ENCODE results near the gene CYP2J2. TPM values are rescaled to one million over a fixed set of nuclear protein-coding genes. Genes with fewer than 3 reads are reported as not detected.
A peak's percentile ranks its signal among the peaks of the same experiment; 100 is the strongest.

CYP2J2 gene
- total RNA-seq, 1 experiment from 2014 or later = 1.1 TPM

GRCh38 chr1:59879574-59879973 lies 47.0 kb downstream of the CYP2J2 start:
- ChIA-PET POLR2A (interaction anchor here (1.2 kb wide), 1 partner anchor 48 kb away, joined by 4 read pairs; no protein-coding TSS in a partner anchor), CTCF (interaction anchor here (0.6 to 6.4 kb wide), 2 partner anchors 67 to 556 kb away, joined by 3 to 78 read pairs; no protein-coding TSS in a partner anchor)
- peak; percentile 86 for ATAC-seq

GRCh38 chr1:59878370-59878769 lies 48.2 kb downstream of the CYP2J2 start:
- POLR2A ChIA-PET = interaction anchor here (1.2 kb wide), 1 partner anchor 49 kb away, joined by 4 read pairs; no protein-coding TSS in a partner anchor
- intact Hi-C loops (cut with micrococcal nuclease) = no loop called here
- Histone ChIP-seq H3K27ac (ENCODE audit: low read depth, low read length) (no peak overlapping the region), H3K79me2 (ENCODE audit: insufficient read depth, low read length) (no peaks in the 10 kb centered on the region), H3K36me3 (ENCODE audit: control insufficient read depth in 1 of 2, insufficient read depth in 2 of 2, low read length in 2 of 2) (no peaks in the 10 kb centered on the region; a peak in 2 of 4 replicates), H3K9ac (ENCODE audit: low read length) (no peak overlapping the region), H3K27me3 (ENCODE audit: insufficient read depth, low read length) (no peaks in the 10 kb centered on the region), H3K9me3 (ENCODE audit: control insufficient read depth in 1 of 2, insufficient read depth in 1 of 2, low read depth in 1 of 2, low read length in 2 of 2) (no peaks in the 10 kb centered on the region), H3K4me1 (ENCODE audit: control insufficient read depth in 1 of 2, insufficient read depth in 2 of 2, low read length in 2 of 2) (no peaks in the 10 kb centered on the region), H3K4me3 (replicated peaks in 1 of 2; ENCODE audit: low read depth in 1 of 2, low read length in 2 of 2) (no peak overlapping the region), H2AFZ (ENCODE audit: low read depth, low read length, poor library complexity, severe bottlenecking) (no peak overlapping the region), H3K9me2 (ENCODE audit: insufficient read depth) (no peaks in the 10 kb centered on the region), H3K4me2 (ENCODE audit: low read length) (no peak overlapping the region), H4K20me1 (ENCODE audit: insufficient read depth) (no peaks in the 10 kb centered on the region)
- DNase-seq (ENCODE audit: low read depth, low spot score) (no peak), ATAC-seq (no peak)
- RAD21 ChIA-PET (ENCODE audit: low non-redundant PET in 1 of 2, low total read pairs in 2 of 2, uncharacterized antibody in 2 of 2, unreplicated experiment in 2 of 2) = interaction anchor here (1.0 to 1.4 kb wide), 2 partner anchors 69 kb away, joined by 6 read pairs; no protein-coding TSS in a partner anchor
- BruUV-seq (replicated peaks) = no TSS peak
- CTCF ChIA-PET = interaction anchor here (1.1 to 6.4 kb wide), 2 partner anchors 69 to 71 kb away, joined by 3 to 78 read pairs; no protein-coding TSS in a partner anchor
- TF ChIP-seq SP1 (IDR thresholded peaks at IDR 0.05; ENCODE audit: low read depth) = no peak

More at GRCh38 chr1:59879574-59879973, 47.0 kb downstream of the CYP2J2 start:
- no peaks in the 10 kb centered on the region for H4K20me1 ChIP-seq (ENCODE audit: insufficient read depth)
- intact Hi-C loops (cut with micrococcal nuclease) = loop anchor here (1.0 kb wide), 1 partner anchor 68 kb away; no protein-coding TSS in a partner anchor
- no peak overlapping the region for H3K4me2 ChIP-seq (ENCODE audit: low read length)
- BruUV-seq (replicated peaks) = no TSS peak
- no peaks in the 10 kb centered on the region; a peak in 2 of 4 replicates for H3K36me3 ChIP-seq (ENCODE audit: control insufficient read depth in 1 of 2, insufficient read depth in 2 of 2, low read length in 2 of 2)
- H3K4me1 ChIP-seq (ENCODE audit: control insufficient read depth in 1 of 2, insufficient read depth in 2 of 2, low read length in 2 of 2) = no peaks in the 10 kb centered on the region
- H3K27ac ChIP-seq (ENCODE audit: low read depth, low read length) = no peak overlapping the region
- peak; percentile 38 for DNase-seq (ENCODE audit: low read depth, low spot score)
- TF ChIP-seq POLR2A (IDR thresholded peaks at IDR 0.05; ENCODE audit: borderline replicate concordance, extremely low read depth, insufficient read depth, insufficient read length) (no peak), CBX3 (IDR thresholded peaks at IDR 0.05; ENCODE audit: low read depth) (no peak), RAD21 (IDR thresholded peaks at IDR 0.05; ENCODE audit: low read depth) (peak; percentile 66)
- TF ChIP-seq, protein P1, sequence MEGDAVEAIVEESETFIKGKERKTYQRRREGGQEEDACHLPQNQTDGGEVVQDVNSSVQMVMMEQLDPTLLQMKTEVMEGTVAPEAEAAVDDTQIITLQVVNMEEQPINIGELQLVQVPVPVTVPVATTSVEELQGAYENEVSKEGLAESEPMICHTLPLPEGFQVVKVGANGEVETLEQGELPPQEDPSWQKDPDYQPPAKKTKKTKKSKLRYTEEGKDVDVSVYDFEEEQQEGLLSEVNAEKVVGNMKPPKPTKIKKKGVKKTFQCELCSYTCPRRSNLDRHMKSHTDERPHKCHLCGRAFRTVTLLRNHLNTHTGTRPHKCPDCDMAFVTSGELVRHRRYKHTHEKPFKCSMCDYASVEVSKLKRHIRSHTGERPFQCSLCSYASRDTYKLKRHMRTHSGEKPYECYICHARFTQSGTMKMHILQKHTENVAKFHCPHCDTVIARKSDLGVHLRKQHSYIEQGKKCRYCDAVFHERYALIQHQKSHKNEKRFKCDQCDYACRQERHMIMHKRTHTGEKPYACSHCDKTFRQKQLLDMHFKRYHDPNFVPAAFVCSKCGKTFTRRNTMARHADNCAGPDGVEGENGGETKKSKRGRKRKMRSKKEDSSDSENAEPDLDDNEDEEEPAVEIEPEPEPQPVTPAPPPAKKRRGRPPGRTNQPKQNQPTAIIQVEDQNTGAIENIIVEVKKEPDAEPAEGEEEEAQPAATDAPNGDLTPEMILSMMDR (IDR thresholded peaks at IDR 0.05 in 2 of 3, conservative IDR thresholded peaks at IDR 0.05 in 1 of 3; ENCODE audit: borderline replicate concordance in 1 of 3, insufficient read depth in 1 of 3, low read depth in 2 of 3, low read length in 2 of 3) = peak; percentile 46 to 62 (median 53); a peak in 5 of 6 replicates
- H3K27me3 ChIP-seq (ENCODE audit: insufficient read depth, low read length) = no peaks in the 10 kb centered on the region
- H3K4me3 ChIP-seq (replicated peaks in 1 of 2; ENCODE audit: low read depth in 1 of 2, low read length in 2 of 2) = no peak overlapping the region
- no peaks in the 10 kb centered on the region for H3K9me2 ChIP-seq (ENCODE audit: insufficient read depth)
- no peak overlapping the region for H2AFZ ChIP-seq (ENCODE audit: low read depth, low read length, poor library complexity, severe bottlenecking)
- H3K9me3 ChIP-seq (ENCODE audit: control insufficient read depth in 1 of 2, insufficient read depth in 1 of 2, low read depth in 1 of 2, low read length in 2 of 2) = no peaks in the 10 kb centered on the region
- H3K79me2 ChIP-seq (ENCODE audit: insufficient read depth, low read length) = no peaks in the 10 kb centered on the region
- RAD21 ChIA-PET (ENCODE audit: low non-redundant PET in 1 of 2, low total read pairs in 2 of 2, uncharacterized antibody in 2 of 2, unreplicated experiment in 2 of 2) = interaction anchor here in 1 of 2 experiments (1.4 kb wide), 1 partner anchor 68 kb away, joined by 6 read pairs; no protein-coding TSS in a partner anchor
- H3K9ac ChIP-seq (ENCODE audit: low read length) = no peak overlapping the region
